Memory B cell (primary cell): ENCODE measurements around the gene SENP8.

Source experiments
- ATAC-seq: fragments of 150-1000 bp; cut with Tn5 transposase; 2 replicates; pipeline ENCODE4 v1.10.0; 2021; ENCODE audit warnings: low read depth, mild to moderate bottlenecking, moderate library complexity
- DNase-seq, 2 donors: peaks; one replicate each; pipeline ENCODE4 v3.0.0; 2022; ENCODE audit warnings: low spot score in 2 of 2
- H3K27ac Mint-ChIP-seq: one replicate; pipeline ENCODE4 v1.8.0; 2022; ENCODE audit warnings: mild to moderate bottlenecking, moderate library complexity, mixed read lengths
- H3K27me3 Mint-ChIP-seq: one replicate; pipeline ENCODE4 v1.8.0; 2022; ENCODE audit warnings: mixed read lengths
- H3K36me3 Mint-ChIP-seq: one replicate; pipeline ENCODE4 v1.8.0; 2022; ENCODE audit warnings: mild to moderate bottlenecking, mixed read lengths
- H3K4me1 Mint-ChIP-seq: one replicate; pipeline ENCODE4 v1.8.0; 2022; ENCODE audit warnings: mixed read lengths
- H3K4me3 Mint-ChIP-seq: one replicate; pipeline ENCODE4 v1.8.0; 2022; ENCODE audit warnings: mild to moderate bottlenecking, moderate library complexity, mixed read lengths
- H3K9me3 Mint-ChIP-seq: one replicate; pipeline ENCODE4 v1.8.0; 2022; ENCODE audit warnings: mixed read lengths

SENP8 gene

GRCh38 chr15:72155003-72155621 is 36.9 kb downstream of the SENP8 start:
- DNase-seq (no peak), ATAC-seq (no peak)
- no peaks in the 10 kb centered on the region for H3K36me3 Mint-ChIP-seq
- no peak overlapping the region for H3K27ac Mint-ChIP-seq
- peaks cover 2% of the 10 kb centered on the region for H3K27me3 Mint-ChIP-seq
- no peaks in the 10 kb centered on the region for H3K9me3 Mint-ChIP-seq
- H3K4me3 Mint-ChIP-seq: no peak overlapping the region
- peaks cover 3% of the 10 kb centered on the region for H3K4me1 Mint-ChIP-seq

GRCh38 chr15:72155635-72156616 is 37.7 kb downstream of the SENP8 start:
- no peaks in the 10 kb centered on the region for H3K9me3 Mint-ChIP-seq
- H3K4me1 Mint-ChIP-seq: peaks cover 3% of the 10 kb centered on the region
- H3K36me3 Mint-ChIP-seq: no peaks in the 10 kb centered on the region
- H3K4me3 Mint-ChIP-seq: peak overlapping the region; percentile 77
- DNase-seq (peak; percentile 83 to 86), ATAC-seq (peak; percentile 97)
- no peak overlapping the region for H3K27ac Mint-ChIP-seq
- H3K27me3 Mint-ChIP-seq: peaks cover 2% of the 10 kb centered on the region

DNA sequence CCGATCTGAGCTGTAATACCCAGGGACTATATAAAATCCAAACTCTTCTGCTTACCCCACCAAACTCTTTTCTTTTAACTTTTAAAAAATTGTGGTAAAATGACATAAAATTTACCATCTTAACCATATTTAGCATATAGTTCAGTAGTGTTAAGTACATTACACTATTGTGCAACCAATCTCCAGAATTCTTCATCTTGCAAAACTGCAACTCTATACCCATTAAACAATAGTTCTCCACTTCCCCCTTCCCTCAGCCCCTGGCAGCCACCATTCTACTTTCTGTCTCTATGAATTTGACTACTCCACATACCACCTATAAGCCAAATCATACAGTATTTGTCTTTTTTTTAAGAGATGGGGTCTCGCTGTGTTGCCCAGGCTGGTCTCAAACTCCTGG is 38.7 kb downstream of the SENP8 start:
- Mint-ChIP-seq H3K4me1 (peaks cover 3% of the 10 kb centered on the region), H3K9me3 (no peaks in the 10 kb centered on the region), H3K4me3 (no peak overlapping the region), H3K27ac (no peak overlapping the region), H3K27me3 (peaks cover 2% of the 10 kb centered on the region), H3K36me3 (no peaks in the 10 kb centered on the region)
- ATAC-seq: no peak
- no peak for DNase-seq

GRCh38 chr15:72160696-72161245 is 42.6 kb downstream of the SENP8 start:
- Mint-ChIP-seq H3K9me3 (no peaks in the 10 kb centered on the region), H3K4me1 (peaks cover under 1% of the 10 kb centered on the region), H3K36me3 (no peaks in the 10 kb centered on the region), H3K4me3 (no peak overlapping the region), H3K27ac (no peak overlapping the region), H3K27me3 (peaks cover 2% of the 10 kb centered on the region)
- ATAC-seq (no peak), DNase-seq (no peak)

GRCh38 chr15:72161361-72162132 is 43.3 kb downstream of the SENP8 start:
- H3K27ac Mint-ChIP-seq: no peak overlapping the region
- no peaks in the 10 kb centered on the region for H3K9me3 Mint-ChIP-seq
- no peaks in the 10 kb centered on the region for H3K36me3 Mint-ChIP-seq
- peaks cover 4% of the 10 kb centered on the region for H3K27me3 Mint-ChIP-seq
- DNase-seq (no peak), ATAC-seq (no peak)
- no peaks in the 10 kb centered on the region for H3K4me1 Mint-ChIP-seq
- no peak overlapping the region for H3K4me3 Mint-ChIP-seq

GRCh38 chr15:72162569-72162968 is 44.4 kb downstream of the SENP8 start:
- ATAC-seq: no peak

DNA sequence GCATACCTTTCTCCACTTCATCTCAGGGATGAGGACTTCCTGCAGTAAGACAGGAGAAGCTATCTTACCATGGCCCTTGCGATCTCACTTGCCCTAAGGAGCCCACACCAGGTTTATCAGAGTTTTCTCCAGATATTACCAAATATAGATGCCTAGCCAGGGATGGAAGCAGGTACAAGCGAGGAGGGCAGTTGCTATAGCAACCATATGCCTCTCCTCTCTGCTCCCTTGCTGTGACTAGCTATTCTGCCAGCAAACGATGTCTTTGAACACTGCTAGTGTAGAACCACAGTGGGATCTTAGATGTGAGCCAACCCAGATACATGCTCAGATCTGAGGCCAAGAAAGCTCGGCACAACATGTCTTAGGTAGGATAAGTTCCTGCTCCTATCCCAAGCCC is 45.5 kb downstream of the SENP8 start:
- Mint-ChIP-seq H3K4me1 (no peaks in the 10 kb centered on the region), H3K27ac (no peak overlapping the region), H3K9me3 (no peaks in the 10 kb centered on the region), H3K4me3 (no peak overlapping the region), H3K36me3 (no peaks in the 10 kb centered on the region), H3K27me3 (peaks cover 9% of the 10 kb centered on the region)
- DNase-seq (no peak), ATAC-seq (no peak)

More at GRCh38 chr15:72162569-72162968, 44.4 kb downstream of the SENP8 start:
- H3K36me3 Mint-ChIP-seq: no peaks in the 10 kb centered on the region
- no peaks in the 10 kb centered on the region for H3K9me3 Mint-ChIP-seq
- no peak overlapping the region for H3K27ac Mint-ChIP-seq
- peaks cover 6% of the 10 kb centered on the region for H3K27me3 Mint-ChIP-seq
- H3K4me1 Mint-ChIP-seq: no peaks in the 10 kb centered on the region
- no peak overlapping the region for H3K4me3 Mint-ChIP-seq
- DNase-seq: no peak

- Mint-ChIP-seq H3K36me3 (no peaks in the 10 kb centered on the region), H3K27ac (no peak overlapping the region), H3K27me3 (peaks cover 7% of the 10 kb centered on the region), H3K4me1 (no peaks in the 10 kb centered on the region), H3K4me3 (no peak overlapping the region), H3K9me3 (no peaks in the 10 kb centered on the region)
- ATAC-seq (no peak), DNase-seq (no peak)
Measured at GRCh38 chr15:72166716-72167417, 48.7 kb downstream of the SENP8 start.

DNA sequence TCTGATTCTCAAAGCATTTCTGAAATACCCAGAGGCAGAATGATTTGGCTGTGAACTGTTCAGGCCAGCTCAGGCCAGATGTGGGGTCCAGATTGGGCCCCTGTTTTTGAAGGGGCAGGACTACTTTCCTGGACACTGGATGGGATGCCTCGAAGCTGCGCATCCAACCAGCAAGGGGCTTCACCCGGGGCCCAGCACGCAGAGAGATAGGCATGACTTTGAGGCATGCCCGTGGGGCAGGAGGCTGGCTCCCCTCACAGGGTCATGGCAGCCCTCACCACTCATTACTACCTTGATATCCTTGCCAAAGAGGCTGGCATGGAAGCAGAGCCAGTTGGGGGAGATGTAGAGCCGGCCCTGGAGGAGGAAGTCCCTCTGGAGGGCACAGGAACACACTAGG is 49.2 kb downstream of the SENP8 start:
- Mint-ChIP-seq H3K9me3 (no peaks in the 10 kb centered on the region), H3K36me3 (no peaks in the 10 kb centered on the region), H3K4me3 (no peak overlapping the region), H3K27me3 (peaks cover 7% of the 10 kb centered on the region), H3K27ac (no peak overlapping the region), H3K4me1 (no peaks in the 10 kb centered on the region)
- DNase-seq: no peak
- ATAC-seq: no peak

- Mint-ChIP-seq H3K27ac (no peak overlapping the region), H3K4me1 (no peaks in the 10 kb centered on the region)
- ATAC-seq: no peak
Measured at GRCh38 chr15:72168131-72168807, 50.1 kb downstream of the SENP8 start.

GRCh38 chr15:72168808-72169190 is 50.6 kb downstream of the SENP8 start:
- DNase-seq (no peak), ATAC-seq (no peak)
- Mint-ChIP-seq H3K4me1 (no peaks in the 10 kb centered on the region), H3K9me3 (no peaks in the 10 kb centered on the region), H3K4me3 (no peak overlapping the region), H3K27me3 (peaks cover 7% of the 10 kb centered on the region), H3K36me3 (no peaks in the 10 kb centered on the region), H3K27ac (no peak overlapping the region)

More at GRCh38 chr15:72168131-72168807, 50.1 kb downstream of the SENP8 start:
- Mint-ChIP-seq H3K9me3 (no peaks in the 10 kb centered on the region), H3K36me3 (no peaks in the 10 kb centered on the region), H3K27me3 (peaks cover 7% of the 10 kb centered on the region), H3K4me3 (no peak overlapping the region)
- no peak for DNase-seq

DNA sequence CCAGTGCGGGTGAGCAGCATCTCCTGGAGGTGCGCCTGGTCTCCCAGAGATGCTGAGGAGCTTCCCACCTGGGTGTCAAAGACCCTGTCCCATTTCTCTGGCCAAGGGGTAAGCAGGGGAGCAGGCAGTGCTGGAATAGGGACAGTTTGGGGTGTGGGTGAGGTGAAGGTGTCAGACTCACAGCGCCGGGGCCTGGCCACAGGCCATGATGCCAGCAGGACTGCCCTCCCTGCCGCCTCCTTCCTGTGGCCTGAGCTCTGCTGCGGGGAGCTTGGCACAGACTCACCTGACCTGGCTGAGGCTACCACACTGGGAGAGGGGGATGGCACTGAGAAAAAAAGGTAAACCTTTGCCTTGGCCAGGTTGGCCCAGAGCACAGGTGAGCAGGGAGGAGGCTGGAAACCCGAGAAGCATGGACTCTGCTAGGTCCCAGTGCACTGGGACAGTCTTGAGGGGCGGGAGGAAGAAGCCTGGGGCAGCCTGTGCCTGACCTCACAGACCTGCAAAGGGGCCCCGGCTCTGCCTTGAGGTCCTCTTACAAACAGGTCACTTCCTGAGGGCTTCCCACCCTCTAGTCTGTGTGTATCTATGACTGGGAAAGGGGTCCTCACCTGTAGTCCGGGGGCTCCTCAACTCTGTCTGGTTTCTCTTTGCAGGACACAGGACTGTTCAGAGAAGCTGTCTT is 51.2 kb downstream of the SENP8 start:
- no peak for ATAC-seq
- H3K9me3 Mint-ChIP-seq: no peaks in the 10 kb centered on the region

More for the DNA sequence above, 51.2 kb downstream of the SENP8 start:
- H3K27ac Mint-ChIP-seq: no peak overlapping the region
- no peaks in the 10 kb centered on the region for H3K4me1 Mint-ChIP-seq
- H3K36me3 Mint-ChIP-seq: no peaks in the 10 kb centered on the region
- DNase-seq: no peak
- H3K4me3 Mint-ChIP-seq: no peak overlapping the region
- peaks cover 10% of the 10 kb centered on the region for H3K27me3 Mint-ChIP-seq
